CD4-positive, alpha-beta T cell treated with Interferon gamma for 1 hour (primary cell): ENCODE results near the gene SDHAF4.
"Not testable (repeated sequence)": the region's sequence is repeated elsewhere in the genome, so short reads cannot be mapped to it uniquely, and the experiment has no call there.

ENCODE experiments used
- DNase-seq: peaks from one replicate; pipeline ENCODE4 v3.0.0-alpha.2; 2020

The SDHAF4 gene

DNA sequence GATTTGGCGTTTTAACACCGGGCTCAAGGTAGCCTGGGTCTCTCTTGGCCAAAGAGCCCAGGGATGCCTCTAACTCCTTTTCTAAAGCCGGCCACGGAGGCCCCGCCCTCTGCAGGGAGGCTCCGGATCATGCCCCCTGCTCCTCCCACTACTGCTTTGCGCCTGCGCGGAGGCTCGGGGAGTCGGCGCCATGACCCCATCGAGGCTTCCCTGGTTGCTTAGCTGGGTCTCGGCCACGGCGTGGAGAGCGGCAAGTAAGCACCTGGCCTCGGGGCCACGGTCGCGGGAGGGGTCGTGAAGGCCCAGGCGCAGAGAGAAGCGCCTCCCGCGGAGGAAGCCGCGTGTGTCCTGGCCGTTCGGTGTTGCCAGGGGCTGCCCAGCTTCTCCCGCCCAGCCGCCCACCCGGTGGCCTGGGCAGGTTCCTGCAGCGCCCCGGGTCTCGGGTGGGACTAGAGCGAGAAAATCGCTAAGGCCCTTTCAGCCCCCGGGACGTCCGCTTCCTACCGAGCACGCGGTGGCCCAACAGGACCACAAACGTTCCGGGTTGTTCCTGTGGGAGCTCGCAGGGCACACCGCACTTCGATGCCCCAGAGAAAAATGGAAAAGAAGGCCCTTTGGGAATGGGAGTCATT lies at the start of gene SDHAF4:
Gene SDHAF4 (plus strand): TSS at position 180 of the 632 bp plus-strand sequence. CDS start 11 bp downstream, at position 191.
- peak; percentile 93 for DNase-seq

DNA sequence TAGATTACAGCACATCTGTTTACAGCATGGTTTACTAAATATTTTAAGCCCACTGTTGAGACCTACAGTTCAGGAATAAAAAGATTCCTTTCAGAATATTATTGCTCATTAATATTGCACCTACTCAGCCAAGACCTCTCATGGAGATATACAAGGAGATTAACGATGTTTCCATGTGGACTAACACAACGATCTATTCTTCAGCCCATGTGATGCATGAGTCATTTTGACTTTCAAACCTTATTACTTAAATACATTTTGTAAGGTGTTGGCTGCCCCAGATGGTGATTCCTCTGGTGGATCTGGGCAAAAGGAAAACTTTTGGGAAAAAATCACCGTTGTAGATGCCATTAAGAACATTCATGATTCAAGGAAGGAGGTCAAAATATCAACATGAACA lies 48.0 kb upstream of the SDHAF4 start:
- no peak for DNase-seq

- no peak for DNase-seq
Observed at GRCh38 chr6:70520575-70520974, 46.2 kb upstream of the SDHAF4 start.

GRCh38 chr6:70524721-70525286 lies 41.9 kb upstream of the SDHAF4 start:
- no peak for DNase-seq

GRCh38 chr6:70527071-70527737 lies 39.5 kb upstream of the SDHAF4 start:
- DNase-seq: no peak

- no peak for DNase-seq
Observed at GRCh38 chr6:70530023-70530422, 36.7 kb upstream of the SDHAF4 start.

DNA sequence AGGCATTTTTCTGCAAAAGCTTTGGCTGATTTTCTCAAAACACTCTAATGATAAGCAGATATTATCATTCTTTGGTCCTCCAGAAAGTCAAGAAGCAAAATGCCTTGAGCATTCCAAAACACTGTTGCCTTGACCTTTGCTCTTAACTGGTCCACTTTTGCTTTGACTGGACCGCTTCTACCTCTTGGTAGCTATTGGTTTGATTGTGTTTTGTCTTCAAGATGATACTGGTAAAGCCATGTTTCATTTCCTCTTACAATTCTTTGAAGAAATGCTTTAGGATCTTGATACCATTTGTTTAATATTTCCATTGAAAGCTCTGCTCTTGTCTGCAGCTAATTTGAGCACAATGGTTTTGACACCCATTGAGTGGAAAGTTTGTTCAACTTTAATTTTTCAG lies 35.6 kb upstream of the SDHAF4 start:
- no peak for DNase-seq

DNA sequence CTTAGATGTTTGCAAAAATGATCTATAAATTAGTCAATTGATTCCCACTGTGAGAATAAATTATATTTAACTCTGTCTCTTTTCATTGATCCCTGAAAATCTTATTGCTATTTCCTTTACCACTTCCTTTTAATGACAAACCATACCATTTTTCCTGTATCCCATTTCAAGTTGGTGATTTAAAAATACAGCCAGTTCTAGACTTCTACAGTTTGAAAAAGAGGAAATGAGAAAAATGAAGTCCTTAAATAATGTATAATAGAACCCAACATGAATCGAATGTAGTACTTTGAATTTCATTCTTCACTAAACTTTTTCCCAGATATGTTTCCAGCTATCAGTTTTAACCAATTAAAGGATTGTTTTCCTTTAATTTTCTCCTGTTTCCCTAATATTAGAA lies 29.5 kb upstream of the SDHAF4 start:
- DNase-seq: no peak

DNA sequence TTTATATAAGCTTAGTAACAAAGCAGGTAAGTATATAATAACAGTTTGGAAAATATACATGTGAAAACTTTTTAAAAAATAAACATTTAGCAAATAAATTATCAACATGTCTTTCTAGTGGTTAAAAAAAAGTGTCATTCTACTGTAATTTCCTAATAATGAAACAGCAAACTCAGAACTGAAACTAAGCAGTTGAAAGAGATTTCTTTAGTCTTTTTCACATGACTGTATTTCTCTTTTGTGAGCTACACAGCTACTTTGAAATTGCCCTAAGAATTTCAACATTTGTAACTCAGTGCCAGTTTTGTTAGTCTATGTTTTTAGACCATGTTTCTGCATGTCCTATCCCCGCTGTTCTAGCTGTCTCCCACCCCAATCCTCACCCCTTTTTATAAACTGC lies 28.4 kb upstream of the SDHAF4 start:
- no peak for DNase-seq

GRCh38 chr6:70547313-70547712 lies 19.4 kb upstream of the SDHAF4 start:
- DNase-seq: no peak

DNA sequence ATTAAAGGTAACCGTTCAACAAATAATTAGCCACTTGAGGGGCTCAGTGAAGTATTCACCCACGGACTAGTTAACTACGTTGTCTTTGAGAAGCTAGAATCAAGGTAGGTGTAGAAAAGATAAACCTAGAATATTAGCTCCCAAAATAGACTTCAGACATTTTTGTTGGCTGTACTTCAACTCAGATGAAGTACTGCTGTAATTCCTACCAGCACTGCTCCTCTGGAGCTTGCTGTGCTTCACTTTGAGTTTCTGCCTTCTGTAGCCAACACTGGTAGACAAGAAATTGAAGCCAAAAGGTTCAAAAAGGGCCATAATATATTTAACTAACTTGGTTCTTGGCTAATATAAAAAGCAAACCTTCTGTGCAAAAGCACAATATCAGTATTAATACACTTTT lies 18.8 kb upstream of the SDHAF4 start:
- no peak for DNase-seq

GRCh38 chr6:70549327-70549726 lies 17.4 kb upstream of the SDHAF4 start:
- DNase-seq: no peak

GRCh38 chr6:70551566-70551965 lies 15.2 kb upstream of the SDHAF4 start:
- no peak for DNase-seq

- not testable (repeated sequence) for DNase-seq
Observed at GRCh38 chr6:70552286-70552940, 14.3 kb upstream of the SDHAF4 start.

GRCh38 chr6:70552974-70553373 lies 13.8 kb upstream of the SDHAF4 start:
- DNase-seq: no peak

DNA sequence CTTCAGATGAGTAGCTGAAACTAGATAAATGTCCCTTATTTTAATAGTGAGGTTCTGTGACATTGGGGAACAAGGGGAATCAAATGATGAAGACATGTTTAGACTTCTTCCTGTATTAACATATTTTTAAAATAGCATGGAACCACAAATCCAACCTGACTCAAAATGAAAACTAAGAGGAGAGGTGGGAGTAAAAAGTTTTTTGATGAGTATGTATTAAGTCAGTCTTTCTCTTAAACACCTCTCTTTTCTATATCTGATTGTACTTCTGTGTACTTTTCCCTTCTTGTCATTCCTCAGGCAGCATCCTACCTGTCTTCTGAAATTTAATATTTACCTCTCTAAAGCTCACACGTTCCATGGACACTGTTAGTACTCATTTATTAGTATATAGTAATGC lies 8.7 kb upstream of the SDHAF4 start:
- DNase-seq: no peak

DNA sequence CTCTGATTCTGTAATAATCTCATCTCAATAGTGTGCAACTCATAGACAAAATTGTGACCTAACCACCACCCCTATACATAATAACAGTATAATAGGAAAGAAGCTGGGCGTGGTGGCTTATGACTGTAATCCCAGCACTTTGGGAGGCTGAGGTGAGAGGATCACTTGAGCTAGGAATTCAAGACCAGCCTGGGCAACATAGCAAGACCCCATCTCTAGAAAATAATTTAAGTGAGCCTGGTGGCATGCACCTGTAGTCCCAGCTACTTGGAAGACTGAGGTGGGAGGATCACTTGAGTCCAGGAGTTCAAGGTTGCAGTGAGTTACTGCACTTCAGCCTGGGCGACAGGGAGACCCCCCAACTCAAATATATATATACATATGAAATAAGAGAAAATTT lies 4.3 kb upstream of the SDHAF4 start:
- DNase-seq: not testable (repeated sequence)

DNA sequence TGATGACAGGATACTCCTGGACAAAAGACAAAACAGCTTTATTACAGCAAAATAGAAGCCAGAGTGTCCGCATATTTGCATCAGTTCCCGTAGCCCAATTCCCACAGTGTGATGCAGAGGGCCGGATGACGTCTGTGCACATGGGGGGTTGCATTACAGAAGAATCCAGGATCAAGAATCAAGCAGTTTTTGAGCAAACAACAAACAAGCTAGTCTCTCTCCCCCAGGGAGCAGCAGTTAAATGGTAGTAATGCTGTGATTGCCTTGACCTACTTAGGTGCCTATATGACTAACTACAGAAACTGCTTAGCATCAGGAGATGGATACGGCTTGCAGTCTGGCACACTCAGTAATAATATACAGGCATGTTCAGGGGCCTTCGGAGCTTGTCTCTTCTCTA lies 3.2 kb upstream of the SDHAF4 start:
- DNase-seq: no peak

- no peak for DNase-seq
Observed at GRCh38 chr6:70574643-70575042, 7.9 kb downstream of the SDHAF4 start.

GRCh38 chr6:70575899-70576495 lies 9.3 kb downstream of the SDHAF4 start:
- DNase-seq: no peak

GRCh38 chr6:70586114-70586513 lies 19.4 kb downstream of the SDHAF4 start:
- no peak for DNase-seq

DNA sequence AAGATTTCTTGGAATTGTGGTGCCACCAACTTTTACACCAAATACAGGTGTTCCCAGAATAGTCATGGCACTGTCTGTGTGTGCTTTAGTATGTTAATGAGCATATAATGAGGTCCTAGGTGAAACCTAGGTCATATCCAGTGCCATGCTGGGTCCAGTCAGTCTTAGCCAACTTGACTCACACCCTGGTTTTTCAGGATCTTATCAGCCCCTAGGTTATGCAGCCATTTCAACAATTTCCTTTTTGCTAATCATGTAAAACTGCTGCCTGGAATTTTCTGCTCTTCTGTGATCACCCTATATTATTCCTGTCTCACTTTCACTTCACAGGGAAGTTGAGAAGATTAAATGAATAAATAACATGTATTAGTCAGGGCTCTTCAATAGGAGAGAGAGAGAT lies 23.7 kb downstream of the SDHAF4 start:
- DNase-seq: no peak

DNA sequence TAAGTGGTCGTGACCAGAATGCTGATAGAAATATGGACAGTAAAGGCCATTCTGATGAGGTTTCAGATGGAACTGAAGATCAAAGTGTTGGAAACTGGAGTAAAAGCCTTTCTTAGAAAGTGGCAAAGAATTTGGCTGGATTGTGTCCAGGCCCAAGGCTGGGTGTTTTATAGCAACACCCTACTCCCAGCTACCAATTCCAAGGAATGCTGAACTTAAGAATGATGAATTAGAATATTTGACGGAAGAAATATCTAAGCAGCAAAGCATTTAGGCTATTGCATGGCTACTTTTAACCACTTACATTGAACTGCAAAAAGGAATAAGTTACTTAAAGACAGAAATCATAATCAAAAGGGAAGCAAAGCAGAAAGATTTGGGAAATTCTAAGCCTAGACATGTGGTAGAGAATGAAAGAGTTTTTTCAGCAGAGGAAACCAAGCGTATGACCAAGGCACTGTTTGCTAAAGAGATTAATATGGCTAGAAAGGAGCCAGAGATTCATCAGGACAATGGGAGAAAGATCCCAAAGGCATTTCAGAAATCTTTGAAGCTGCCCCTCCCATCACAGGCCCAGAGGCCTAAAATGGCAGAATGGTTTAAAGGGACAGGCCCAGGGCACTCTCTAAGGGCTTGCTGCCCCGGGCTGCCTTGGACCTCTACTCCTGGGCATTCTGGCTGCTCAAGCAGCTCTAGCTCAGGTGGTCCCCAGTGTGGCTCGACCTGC lies 25.8 kb downstream of the SDHAF4 start:
- DNase-seq: no peak
